Choroid plexus epithelial cell (primary cell): ENCODE results near the gene DCAF8.

ENCODE experiments used
- DNase-seq: peaks from one replicate; pipeline ENCODE4 v3.0.0-alpha.2; 2010; ENCODE audit warnings: low read depth
- H3K4me3 ChIP-seq: 2 replicates; pipeline ENCODE4 v1.5.1; 2011; ENCODE audit warnings: low read depth, mild to moderate bottlenecking, control low read depth, low read length, moderate library complexity
- CTCF ChIP-seq: conservative IDR thresholded peaks from 2 replicates; pipeline ENCODE4 v1.5.1; 2011; ENCODE audit warnings: low read depth, mild to moderate bottlenecking, control low read depth, inconsistent platforms, low read length, moderate library complexity

Gene DCAF8

GRCh38 chr1:160207771-160208556, 54.4 kb downstream of the DCAF8 start:
- no peak overlapping the region for H3K4me3 ChIP-seq
- no peak for TF ChIP-seq CTCF
- no peak for DNase-seq

GRCh38 chr1:160207118-160207650, 55.2 kb downstream of the DCAF8 start:
- no peak overlapping the region for H3K4me3 ChIP-seq
- no peak for DNase-seq
- no peak for TF ChIP-seq CTCF

- peak overlapping the region; percentile 96 for H3K4me3 ChIP-seq
- peak; percentile 94 for DNase-seq
- TF ChIP-seq CTCF = no peak
Measured at GRCh38 chr1:160206421-160207117, 55.8 kb downstream of the DCAF8 start.

- peak overlapping the region; percentile 96 for H3K4me3 ChIP-seq
- DNase-seq = peak; percentile 52
- TF ChIP-seq CTCF = no peak
Measured at GRCh38 chr1:160206036-160206389, 56.3 kb downstream of the DCAF8 start.

GRCh38 chr1:160205242-160206035, 56.9 kb downstream of the DCAF8 start, which contains the start of gene PEA15:
TSS of gene PEA15 (plus strand) at chr1:160205384. CDS start at chr1:160211545, 6,161 bp downstream.
- H3K4me3 ChIP-seq = peak within 1 kb of the TSS; percentile 96
- TF ChIP-seq CTCF = no peak
- peak; percentile 67 for DNase-seq

- peak overlapping the region; percentile 96 for H3K4me3 ChIP-seq
- no peak for TF ChIP-seq CTCF
- no peak for DNase-seq
Measured at GRCh38 chr1:160204526-160205241, 57.7 kb downstream of the DCAF8 start.
